GM23338 (cell line): ENCODE results near the gene REL. TPM values are rescaled to one million over a fixed set of nuclear protein-coding genes. Genes with fewer than 3 reads are reported as not detected.

Experiments
- ATAC-seq: fragments of 200-7000 bp; cut with Tn5 transposase; 3 replicates; pipeline ENCODE4 v1.9.1; 2020
- DNase-seq: peaks from one replicate; pipeline ENCODE4 v3.0.0-alpha.2; 2015; ENCODE audit warnings: low spot score
- H2AFZ ChIP-seq: fragments of 200-600 bp; sonication (generic); 2 replicates; pipeline ENCODE4 v1.8.0; 2016; ENCODE audit warnings: antibody characterized with exemption, mild to moderate bottlenecking, moderate library complexity
- H3F3A ChIP-seq: fragments of 200-600 bp; sonication (generic); replicated peaks from 2 replicates; pipeline ENCODE4 v1.8.0; 2017; ENCODE audit warnings: antibody characterized with exemption, mixed run types, low read depth
- H3K27ac ChIP-seq: fragments of 200-600 bp; sonication (generic); 2 replicates; pipeline ENCODE4 v1.6.1; 2016; ENCODE audit warnings: low read depth
- H3K27me3 ChIP-seq: fragments of 200-600 bp; sonication (generic); 2 replicates; pipeline ENCODE4 v1.8.0; 2016; ENCODE audit warnings: mild to moderate bottlenecking, mixed run types, moderate library complexity; ENCODE audit not compliant: insufficient read depth
- H3K36me3 ChIP-seq: fragments of 200-600 bp; sonication (generic); 2 replicates; pipeline ENCODE4 v1.8.0; 2016; ENCODE audit warnings: mild to moderate bottlenecking; ENCODE audit not compliant: insufficient read depth
- H3K4me1 ChIP-seq: fragments of 200-600 bp; sonication (generic); 2 replicates; pipeline ENCODE4 v1.8.0; 2016; ENCODE audit warnings: mild to moderate bottlenecking, moderate library complexity; ENCODE audit not compliant: insufficient read depth
- H3K4me2 ChIP-seq: fragments of 200-600 bp; sonication (generic); 2 replicates; pipeline ENCODE4 v1.7.1; 2017; ENCODE audit warnings: mixed run types
- H3K4me3 ChIP-seq: fragments of 200-600 bp; sonication (generic); 2 replicates; pipeline ENCODE4 v1.6.1; 2016; ENCODE audit warnings: mixed run types
- H3K79me2 ChIP-seq: fragments of 200-600 bp; sonication (generic); replicated peaks from 2 replicates; pipeline ENCODE4 v1.8.0; 2017; ENCODE audit warnings: mild to moderate bottlenecking; ENCODE audit not compliant: insufficient read depth
- H3K9me2 ChIP-seq: fragments of 200-600 bp; sonication (generic); 2 replicates; pipeline ENCODE4 v1.8.0; 2017; ENCODE audit not compliant: insufficient read depth
- H4K20me1 ChIP-seq: fragments of 200-600 bp; sonication (generic); replicated peaks from 2 replicates; pipeline ENCODE4 v1.8.0; 2017; ENCODE audit warnings: mild to moderate bottlenecking; ENCODE audit not compliant: insufficient read depth
- H3K27ac Mint-ChIP-seq: 2 replicates; pipeline ENCODE4 v1.8.0; 2020; ENCODE audit warnings: inconsistent platforms, mild to moderate bottlenecking, moderate library complexity, mixed read lengths
- H3K27me3 Mint-ChIP-seq: 3 replicates; pipeline ENCODE4 v1.8.0; 2022; ENCODE audit warnings: low read depth, mild to moderate bottlenecking, moderate library complexity, mixed read lengths, inconsistent platforms; ENCODE audit not compliant: insufficient read depth, poor library complexity
- H3K36me3 Mint-ChIP-seq: 3 replicates; pipeline ENCODE4 v1.8.0; 2021; ENCODE audit warnings: low read depth, mild to moderate bottlenecking, inconsistent platforms, moderate library complexity, mixed read lengths
- H3K4me1 Mint-ChIP-seq: 3 replicates; pipeline ENCODE4 v1.8.0; 2020; ENCODE audit warnings: mild to moderate bottlenecking, inconsistent platforms, mixed read lengths
- H3K4me3 Mint-ChIP-seq: 3 replicates; pipeline ENCODE4 v1.8.0; 2021; ENCODE audit warnings: moderate library complexity, mild to moderate bottlenecking, inconsistent platforms, mixed read lengths
- H3K9me3 Mint-ChIP-seq: 3 replicates; pipeline ENCODE4 v1.8.0; 2020; ENCODE audit warnings: moderate library complexity, mild to moderate bottlenecking, inconsistent platforms, mixed read lengths
- CREB1 ChIP-seq: fragments of 250-450 bp; sonication (Bioruptor Pico); IDR thresholded peaks from 2 replicates; pipeline ENCODE4 v1.5.0; 2020; ENCODE audit warnings: low read depth, mild to moderate bottlenecking, moderate library complexity
- CTCF ChIP-seq, 2 experiments: fragments of 200-600 bp in 1 of 2; sonication (generic) in 1 of 2; conservative IDR thresholded peaks; 2 replicates each; pipeline versions ENCODE4 v1.5.1 to v1.6.1; 2016 to 2017; ENCODE audit warnings: antibody characterized with exemption in 2 of 2, low read depth in 2 of 2, mild to moderate bottlenecking in 2 of 2, moderate library complexity in 1 of 2
- ETS1 ChIP-seq: IDR thresholded peaks from 2 replicates; pipeline ENCODE4 v1.6.1; 2016; ENCODE audit warnings: antibody characterized with exemption
- EZH2 ChIP-seq: fragments of 200-600 bp; sonication (generic); IDR thresholded peaks from one replicate; pipeline ENCODE4 v1.8.0; 2017; ENCODE audit warnings: antibody characterized with exemption, mild to moderate bottlenecking, low read depth; ENCODE audit not compliant: unreplicated experiment
- JUNB ChIP-seq: IDR thresholded peaks from one replicate; pipeline ENCODE4 v1.6.1; 2016; ENCODE audit warnings: antibody characterized with exemption; ENCODE audit not compliant: unreplicated experiment
- NANOG ChIP-seq: IDR thresholded peaks from 2 replicates; pipeline ENCODE4 v1.6.1; 2016; ENCODE audit warnings: antibody characterized with exemption, borderline replicate concordance
- STAT1 ChIP-seq: IDR thresholded peaks from one replicate; pipeline ENCODE4 v1.6.1; 2016; ENCODE audit warnings: antibody characterized with exemption; ENCODE audit not compliant: unreplicated experiment
- ZNF114 ChIP-seq: fragments of 250-450 bp; sonication (Bioruptor Pico); IDR thresholded peaks from 2 replicates; pipeline ENCODE4 v1.5.0; 2020; ENCODE audit warnings: mild to moderate bottlenecking, moderate library complexity
- ZNF462 ChIP-seq: fragments of 250-450 bp; sonication (Bioruptor Pico); IDR thresholded peaks from 2 replicates; pipeline ENCODE4 v1.5.0; 2020; ENCODE audit warnings: mild to moderate bottlenecking, moderate library complexity
- polyA plus RNA-seq: library from polyadenylated mRNA; unstranded; fragments of >200 nt; fragmentation: Nextera tagmentation; extraction: Ambion mirVana; gene quantifications from 2 replicates; pipeline ENCODE4 v1.2.1, GENCODE V29; 2016
- total RNA-seq: library from RNA; depleted of rRNA; stranded (reverse); fragments of >200 nt; shearing (Covaris generic); gene quantifications from 2 replicates; pipeline ENCODE4 v1.2.3, GENCODE V29; 2014

The REL gene
- total and polyA plus RNA-seq, 2 experiments from 2014 or later, result 4.1 to 8.0 TPM

GRCh38 chr2:60961457-60961856 lies 80.1 kb downstream of the REL start (continued):
- TF ChIP-seq ZNF462 (CRISPR knock-in tag) (no peak), CTCF (conservative IDR thresholded peaks at IDR 0.05; ENCODE audit: low read depth in 2 of 2) (no peak), JUNB (no peak), CREB1 (CRISPR knock-in tag) (no peak)

- Histone ChIP-seq H3K79me2 (no peaks in the 10 kb centered on the region), H4K20me1 (no peaks in the 10 kb centered on the region), H3F3A (no peaks in the 10 kb centered on the region), H3K4me1 (peaks cover 15% of the 10 kb centered on the region; the same call in 1 of the 2 replicates), H3K4me3 (no peak overlapping the region), H2AFZ (no peak overlapping the region), H3K4me2 (no peak overlapping the region), H3K36me3 (no peaks in the 10 kb centered on the region), H3K27ac (no peak overlapping the region), H3K27me3 (no peaks in the 10 kb centered on the region), H3K9me2 (no peaks in the 10 kb centered on the region)
- no peak overlapping the region for H3K27ac Mint-ChIP-seq
- no peak for ATAC-seq
- no peak overlapping the region for H3K4me3 Mint-ChIP-seq
- peaks cover 1% of the 10 kb centered on the region for H3K27me3 Mint-ChIP-seq
- H3K9me3 Mint-ChIP-seq, result no peaks in the 10 kb centered on the region
- no peak for DNase-seq
- H3K36me3 Mint-ChIP-seq, result no peaks in the 10 kb centered on the region
- H3K4me1 Mint-ChIP-seq, result peaks cover 19% of the 10 kb centered on the region; the same call in 2 of the 3 replicates
- no peak for TF ChIP-seq ETS1
- TF ChIP-seq NANOG, result no peak
- TF ChIP-seq ZNF114, result no peak
- TF ChIP-seq CREB1 (CRISPR knock-in tag), result no peak
- TF ChIP-seq STAT1, result no peak
- TF ChIP-seq EZH2, result no peak
Measured at GRCh38 chr2:60962528-60962927, 81.2 kb downstream of the REL start.
